HG02642 (cell line): ENCODE measurements around the gene STAT3.
A peak's percentile ranks its signal among the peaks of the same experiment; 100 is the strongest.

ENCODE experiments used
- ATAC-seq: cut with Tn5 transposase; IDR thresholded peaks from one replicate; pipeline ENCODE4 v1.9.1; 2021; ENCODE audit warnings: mild to moderate bottlenecking; ENCODE audit not compliant: unreplicated experiment, poor library complexity

The STAT3 gene

DNA sequence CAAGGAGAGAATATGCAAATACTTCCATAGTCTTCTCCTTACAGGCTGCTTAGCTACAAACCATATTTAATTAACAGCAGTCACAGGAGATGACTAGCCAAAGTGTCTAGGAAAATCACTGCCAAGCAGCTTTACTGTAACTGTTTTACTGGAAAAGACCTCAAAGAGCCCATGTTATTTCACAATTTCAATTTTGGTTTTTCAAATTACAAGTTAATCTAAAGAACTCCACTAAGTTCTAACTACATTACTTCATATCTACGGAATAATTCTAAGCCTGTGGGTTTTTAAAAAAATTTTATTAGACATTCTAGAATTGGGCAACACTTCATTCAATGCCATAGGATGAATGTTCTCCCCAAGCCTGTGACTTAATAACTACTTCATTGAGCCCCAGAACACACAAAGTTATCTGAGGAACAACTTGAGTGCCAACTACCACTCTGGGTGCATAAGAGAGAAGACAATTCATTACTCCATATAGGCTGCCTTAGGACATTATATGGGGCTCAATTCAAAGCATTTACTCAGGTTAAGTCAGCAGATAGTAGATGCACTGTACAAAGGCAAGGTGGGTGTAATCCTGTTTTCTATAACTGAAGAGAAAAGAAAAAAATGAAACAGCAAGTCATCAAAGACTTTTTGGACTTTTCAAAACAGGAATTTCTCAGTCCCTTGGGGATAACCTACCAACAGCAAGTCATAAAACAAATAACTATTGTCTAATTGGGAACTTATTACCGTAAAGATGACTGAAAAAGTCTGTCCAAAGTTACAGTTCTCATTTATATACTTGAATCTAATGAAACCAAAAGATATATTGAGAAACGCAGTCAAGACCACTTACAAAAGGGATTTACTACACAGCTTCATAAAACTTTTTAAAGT lies 33.0 kb downstream of the STAT3 start:
- ATAC-seq, result no peak

DNA sequence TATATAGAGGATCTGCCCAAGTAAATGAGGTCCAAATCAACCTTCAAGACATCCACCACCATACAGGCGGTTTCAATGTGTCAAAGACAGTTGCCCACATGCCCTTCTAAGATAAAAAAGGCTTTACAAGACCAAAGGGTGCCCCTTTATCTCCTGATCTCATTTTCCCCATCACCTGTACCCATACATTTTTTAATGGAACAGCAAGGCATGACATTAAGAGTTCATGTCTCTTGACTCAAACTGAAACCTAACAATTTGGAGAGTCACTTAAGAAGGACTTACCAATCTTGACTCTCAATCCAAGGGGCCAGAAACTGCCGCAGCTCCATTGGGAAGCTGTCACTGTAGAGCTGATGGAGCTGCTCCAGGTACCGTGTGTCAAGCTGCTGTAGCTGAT lies 40.1 kb downstream of the STAT3 start:
- ATAC-seq, result no peak

DNA sequence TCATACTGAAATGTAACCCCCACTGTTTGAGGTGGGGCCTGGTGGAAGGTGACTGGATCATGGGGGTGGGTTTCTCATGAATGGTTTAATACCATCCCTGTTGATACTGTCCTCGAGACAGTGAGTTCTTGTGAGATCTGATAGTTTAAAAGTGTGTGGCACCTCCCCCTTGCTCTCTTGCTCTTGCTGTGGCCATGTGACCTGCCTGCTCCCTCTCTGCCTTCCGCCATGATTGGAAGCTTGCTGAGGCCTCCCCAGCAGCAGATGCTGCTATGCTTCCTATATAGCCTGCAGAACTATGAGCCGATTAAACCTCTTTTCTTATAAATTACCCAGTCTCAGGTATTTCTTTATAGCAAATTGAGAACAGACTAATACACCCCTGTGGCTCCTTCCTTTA lies 40.6 kb downstream of the STAT3 start:
- ATAC-seq, result no peak

DNA sequence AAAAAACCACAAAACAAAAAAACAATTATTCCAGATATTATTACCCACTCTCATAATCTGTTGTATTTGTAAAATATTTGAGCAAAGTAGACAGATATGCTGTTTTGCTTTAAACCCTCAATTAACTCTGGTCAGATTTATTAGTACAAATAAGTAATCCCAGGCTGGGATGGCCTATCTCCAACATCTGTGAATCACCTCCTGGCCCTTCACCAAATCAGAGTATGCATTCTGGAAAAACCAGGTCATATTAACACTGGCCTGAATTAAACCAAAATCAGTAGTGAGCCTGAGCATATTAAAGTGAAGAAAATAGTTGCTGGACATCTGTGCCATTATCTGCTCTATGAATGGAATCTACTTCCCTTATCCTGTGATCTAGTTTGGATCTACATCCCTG lies 41.0 kb downstream of the STAT3 start:
- no peak for ATAC-seq

GRCh38 chr17:42346481-42346880 lies 41.8 kb downstream of the STAT3 start:
- no peak for ATAC-seq

DNA sequence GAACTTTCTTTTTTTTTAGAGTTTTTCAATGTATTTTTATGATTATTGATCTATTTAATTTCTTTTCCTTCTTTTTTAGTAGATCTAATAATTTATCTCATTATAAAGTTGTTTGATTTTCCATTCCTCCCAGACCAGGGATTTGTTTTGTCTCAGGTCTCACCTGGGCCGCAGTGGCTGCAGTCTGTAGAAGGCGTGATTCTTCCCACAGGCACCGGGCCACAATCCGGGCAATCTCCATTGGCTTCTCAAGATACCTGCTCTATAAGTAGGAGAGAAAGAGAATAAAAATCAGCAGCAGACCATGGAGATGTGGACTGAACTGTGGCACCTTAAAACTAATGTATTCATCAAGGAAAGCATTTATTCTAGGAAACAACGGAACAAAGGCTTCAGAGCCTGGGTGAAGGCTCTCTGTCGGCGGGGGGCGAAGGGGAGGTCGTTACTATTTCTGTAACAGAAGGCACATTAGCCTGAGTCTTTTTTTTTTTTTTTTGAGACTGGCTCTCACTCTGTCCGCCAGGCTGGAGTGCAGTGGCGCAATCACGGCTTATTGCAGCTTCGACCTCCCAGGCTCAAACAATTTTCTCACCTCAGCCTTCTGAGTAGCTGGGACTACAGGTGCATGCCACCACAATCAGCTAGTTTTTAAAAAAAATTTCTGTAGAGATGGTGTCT lies 42.7 kb downstream of the STAT3 start:
- no peak for ATAC-seq

- ATAC-seq, result no peak
Observed at GRCh38 chr17:42342242-42343008, 45.8 kb downstream of the STAT3 start.

GRCh38 chr17:42341568-42341967 lies 46.7 kb downstream of the STAT3 start:
- ATAC-seq, result no peak

DNA sequence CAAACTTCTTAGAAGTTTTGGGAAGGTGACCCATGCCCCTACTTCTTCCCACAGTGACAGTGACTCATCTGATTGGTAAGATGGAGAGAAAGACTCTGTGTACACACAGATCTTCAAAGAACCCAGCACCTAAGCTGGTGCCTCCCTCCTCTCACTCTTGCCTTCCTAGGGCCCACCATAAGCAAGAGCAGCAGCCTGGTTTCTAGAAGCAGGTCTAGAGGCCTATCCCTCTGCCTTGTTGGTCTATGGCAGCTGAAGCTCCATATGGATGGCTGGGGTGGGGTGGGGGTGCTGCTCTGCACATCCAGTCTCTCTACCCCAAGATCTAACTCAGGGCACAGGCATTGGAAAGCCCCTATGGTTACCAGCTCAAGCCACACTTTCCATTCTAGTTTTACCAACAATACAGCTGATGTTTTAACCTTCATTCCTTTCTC lies 47.5 kb downstream of the STAT3 start:
- ATAC-seq, result no peak

DNA sequence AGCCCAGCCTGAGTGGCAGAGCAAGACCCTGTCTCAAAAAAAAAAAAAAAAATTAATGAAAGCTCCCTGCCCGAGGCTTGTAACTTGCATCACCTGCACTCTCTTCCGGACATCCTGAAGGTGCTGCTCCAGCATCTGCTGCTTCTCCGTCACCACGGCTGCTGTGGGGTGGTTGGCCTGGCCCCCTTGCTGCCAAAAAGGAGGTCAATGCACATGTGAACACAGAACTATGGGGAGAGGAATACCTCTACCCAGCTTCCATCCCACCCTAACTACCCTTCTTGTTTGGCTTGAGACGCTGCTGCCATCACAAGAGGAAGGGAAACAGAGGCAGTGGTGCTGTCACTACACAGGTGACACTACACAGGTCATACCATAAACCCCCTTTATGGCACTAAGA lies 49.0 kb downstream of the STAT3 start:
- no peak for ATAC-seq

DNA sequence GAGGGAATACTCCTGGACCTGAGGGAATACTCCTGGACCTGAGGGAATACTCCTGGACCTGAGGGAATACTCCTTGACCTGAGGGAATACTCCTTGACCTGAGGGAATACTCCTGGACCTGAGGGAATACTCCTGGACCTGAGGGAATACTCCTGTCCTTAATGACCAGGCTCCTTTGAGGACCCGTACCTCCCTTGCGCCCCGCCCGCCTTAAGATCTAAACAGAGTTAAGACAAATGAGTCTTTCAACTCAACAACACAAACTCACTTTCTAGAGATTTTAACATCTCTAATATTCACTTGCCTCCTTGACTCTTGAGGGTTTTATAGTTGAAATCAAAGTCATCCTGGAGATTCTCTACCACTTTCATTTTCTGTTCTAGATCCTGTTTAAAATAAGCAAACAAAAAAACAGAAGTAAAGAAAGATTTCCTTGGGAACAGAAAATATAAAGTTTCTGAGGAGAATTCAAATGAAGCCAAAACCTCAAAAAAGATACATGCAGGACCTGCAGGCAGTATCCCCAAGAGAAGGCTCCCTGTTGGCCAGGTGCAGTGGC lies 49.7 kb downstream of the STAT3 start:
- no peak for ATAC-seq

DNA sequence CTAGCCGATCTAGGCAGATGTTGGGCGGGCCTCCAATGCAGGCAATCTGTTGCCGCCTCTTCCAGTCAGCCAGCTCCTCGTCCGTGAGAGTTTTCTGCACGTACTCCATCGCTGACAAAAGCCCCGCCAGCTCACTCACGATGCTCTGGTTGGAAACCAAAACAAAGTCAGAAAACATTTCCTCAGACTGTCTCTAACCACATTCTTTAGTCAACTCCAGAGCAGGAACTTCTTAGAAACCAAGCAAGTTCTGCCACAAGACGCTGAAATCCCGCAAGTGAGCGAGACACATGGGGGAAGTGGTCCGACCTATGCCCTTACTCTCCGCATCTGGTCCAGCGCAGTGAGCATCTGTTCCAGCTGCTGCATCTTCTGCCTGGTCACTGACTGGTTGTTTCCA lies 50.8 kb downstream of the STAT3 start:
- ATAC-seq, result no peak

- ATAC-seq, result no peak
Observed at GRCh38 chr17:42334677-42335076, 53.6 kb downstream of the STAT3 start.

DNA sequence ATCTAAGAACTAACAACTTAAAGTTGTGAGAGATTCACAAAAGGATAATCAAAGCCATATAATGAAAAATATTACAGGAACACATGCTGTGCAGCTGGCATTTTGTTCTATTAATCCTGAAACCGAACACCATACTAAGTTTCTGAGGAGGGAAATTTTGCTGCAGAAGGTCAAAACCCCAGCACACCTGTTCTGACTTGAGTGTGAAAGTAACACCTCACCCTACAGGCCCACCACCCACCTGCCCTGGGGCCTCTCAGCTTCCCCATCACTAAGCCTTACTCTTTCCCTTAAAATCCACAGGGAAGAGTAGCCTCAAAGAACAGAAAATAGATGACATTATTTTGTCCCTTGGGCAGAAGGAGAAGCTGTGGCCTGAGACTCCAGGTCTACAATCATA lies 55.2 kb downstream of the STAT3 start:
- no peak for ATAC-seq

DNA sequence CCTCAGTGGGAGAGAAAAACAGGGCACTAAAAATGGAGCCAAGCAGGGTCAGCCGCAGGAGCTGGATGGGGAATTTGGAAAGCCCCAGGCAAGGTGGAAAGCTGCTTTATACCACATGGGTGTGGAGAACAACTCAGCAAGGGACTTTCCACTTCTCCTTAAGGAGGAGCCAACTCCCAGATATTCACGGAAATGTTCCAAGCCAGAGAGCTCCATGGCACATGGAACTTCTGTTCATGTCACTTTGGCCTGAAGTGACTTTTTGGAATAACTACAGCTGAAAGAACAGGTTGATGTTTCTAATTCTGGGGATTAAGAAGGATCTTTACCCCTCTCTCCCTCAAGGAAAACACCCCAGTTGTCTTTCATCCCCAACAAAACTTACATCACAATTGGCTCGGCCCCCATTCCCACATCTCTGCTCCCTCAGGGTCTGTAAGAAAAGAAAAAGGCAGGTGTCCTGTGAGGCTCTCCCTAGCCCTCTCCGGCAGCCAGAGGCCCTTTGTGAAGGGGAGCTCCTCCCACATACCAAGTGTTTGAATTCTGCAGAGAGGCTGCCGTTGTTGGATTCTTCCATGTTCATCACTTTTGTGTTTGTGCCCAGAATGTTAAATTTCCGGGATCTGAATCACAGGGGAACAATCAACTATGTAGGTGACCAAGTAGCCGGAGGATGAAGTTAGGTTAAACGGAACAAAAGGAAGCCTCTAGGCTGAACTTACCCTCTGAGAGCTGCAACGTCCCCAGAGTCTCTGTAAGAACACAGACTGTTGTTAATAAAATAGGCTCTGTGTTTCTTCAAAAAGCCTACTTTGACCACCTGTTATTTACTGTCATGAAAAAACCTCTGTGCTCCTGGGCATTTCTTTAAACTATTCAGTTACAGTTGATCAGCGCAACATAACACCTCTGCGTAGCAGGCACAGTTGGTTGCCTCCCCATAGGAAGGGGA lies 58.9 kb downstream of the STAT3 start:
- ATAC-seq, result no peak

DNA sequence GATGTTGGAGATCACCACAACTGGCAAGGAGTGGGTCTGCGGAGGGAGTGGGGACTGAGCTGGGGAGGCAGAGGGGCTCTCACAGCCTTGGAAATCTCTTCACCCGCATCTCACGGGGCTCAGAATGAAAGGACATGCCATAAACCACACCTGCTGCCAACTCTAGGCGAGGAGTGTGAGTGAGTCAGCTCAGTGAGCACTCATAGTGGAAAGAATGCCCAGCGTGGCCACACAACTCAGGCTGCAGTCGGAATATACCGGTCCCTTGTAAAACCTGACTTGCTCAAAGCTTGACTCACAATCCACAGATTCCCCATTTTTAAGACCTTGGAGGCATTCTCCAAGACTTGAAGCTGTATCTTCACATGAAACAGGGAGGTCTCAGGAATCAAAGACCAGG lies 63.2 kb downstream of the STAT3 start:
- no peak for ATAC-seq

DNA sequence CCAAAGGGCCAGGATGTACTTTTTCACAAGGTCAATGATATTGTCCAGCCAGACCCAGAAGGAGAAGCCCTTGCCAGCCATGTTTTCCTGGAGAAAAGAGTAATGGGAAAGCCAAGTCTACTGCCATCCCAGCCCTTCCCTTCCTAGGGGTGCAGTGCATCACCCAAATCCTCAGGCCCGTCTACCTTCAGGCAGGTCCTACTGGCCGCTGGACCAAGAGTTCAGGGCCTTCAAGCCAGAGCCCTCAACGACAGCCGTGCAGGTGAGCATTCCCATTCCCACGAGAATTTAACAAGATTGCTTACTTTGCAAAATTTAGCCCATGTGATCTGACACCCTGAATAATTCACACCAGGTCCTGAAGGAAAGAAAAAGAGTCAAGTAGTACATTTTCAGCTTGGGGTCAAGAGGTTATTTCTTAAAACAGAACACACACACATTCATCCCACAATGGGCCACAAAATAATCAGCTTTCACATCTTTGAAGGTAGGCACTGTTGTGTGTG lies 64.9 kb downstream of the STAT3 start:
- ATAC-seq, result no peak

GRCh38 chr17:42322382-42323267 lies 65.6 kb downstream of the STAT3 start:
- ATAC-seq, result peak; percentile 81
